Measurements from ENCODE around the gene FOXA3. TPM values are rescaled to one million over a fixed set of nuclear protein-coding genes. Genes with fewer than 3 reads are reported as not detected.

FOXA3 gene
- 1.0 TPM for total RNA-seq (ENCODE audit: unreplicated experiment)
- long read RNA-seq = 0 reads

- Mint-ChIP-seq H3K36me3 (ENCODE audit: unreplicated experiment) (no peaks in the 10 kb centered on the region), H3K4me1 (ENCODE audit: low read depth, unreplicated experiment) (no peaks in the 10 kb centered on the region)
- peak; percentile 51 for DNase-seq
Measured at GRCh38 chr19:45863840-45864628, at the start of gene FOXA3. Gene FOXA3 (plus strand): TSS chr19:45864326. CDS start chr19:45864457, 131 bp downstream.

GRCh38 chr19:45814851-45815480 lies 49.2 kb upstream of the FOXA3 start, which contains the start of gene RSPH6A:
Gene RSPH6A (minus strand): TSS chr19:45815308. CDS start chr19:45815176, 132 bp downstream.
- H3K27ac Mint-ChIP-seq (ENCODE audit: unreplicated experiment) = peak within 1 kb of the TSS; percentile 93
- peaks cover 8% of the 10 kb centered on the region for H3K9me3 Mint-ChIP-seq (ENCODE audit: unreplicated experiment)
- peaks cover 2% of the 10 kb centered on the region for H3K4me1 Mint-ChIP-seq (ENCODE audit: low read depth, unreplicated experiment)
- no peak for TF ChIP-seq CTCF (IDR thresholded peaks at IDR 0.05; ENCODE audit: partially characterized antibody, unreplicated experiment)
- no peaks in the 10 kb centered on the region for H3K36me3 Mint-ChIP-seq (ENCODE audit: unreplicated experiment)
- DNase-seq = peak; percentile 51
- peak within 1 kb of the TSS; percentile 88 for H3K4me3 Mint-ChIP-seq (ENCODE audit: unreplicated experiment)
- H3K27me3 Mint-ChIP-seq (ENCODE audit: unreplicated experiment) = peaks cover 7% of the 10 kb centered on the region

More at GRCh38 chr19:45863840-45864628, at the start of gene FOXA3:
- Mint-ChIP-seq H3K27ac (ENCODE audit: unreplicated experiment) (peak within 1 kb of the TSS; percentile 99), H3K4me3 (ENCODE audit: unreplicated experiment) (peak within 1 kb of the TSS; percentile 98), H3K9me3 (ENCODE audit: unreplicated experiment) (peaks cover 15% of the 10 kb centered on the region), H3K27me3 (ENCODE audit: unreplicated experiment) (peaks cover 30% of the 10 kb centered on the region)
- TF ChIP-seq CTCF (IDR thresholded peaks at IDR 0.05; ENCODE audit: partially characterized antibody, unreplicated experiment) = peak; percentile 71

GRCh38 chr19:45815481-45816216 lies 48.5 kb upstream of the FOXA3 start:
- no peak for TF ChIP-seq CTCF (IDR thresholded peaks at IDR 0.05; ENCODE audit: partially characterized antibody, unreplicated experiment)
- peak; percentile 90 for DNase-seq
- Mint-ChIP-seq H3K27ac (ENCODE audit: unreplicated experiment) (peak overlapping the region; percentile 93), H3K4me1 (ENCODE audit: low read depth, unreplicated experiment) (peaks cover 2% of the 10 kb centered on the region), H3K4me3 (ENCODE audit: unreplicated experiment) (peak overlapping the region; percentile 88), H3K27me3 (ENCODE audit: unreplicated experiment) (peaks cover 7% of the 10 kb centered on the region), H3K36me3 (ENCODE audit: unreplicated experiment) (no peaks in the 10 kb centered on the region), H3K9me3 (ENCODE audit: unreplicated experiment) (peaks cover 8% of the 10 kb centered on the region)

- H3K4me3 Mint-ChIP-seq (ENCODE audit: unreplicated experiment) = peak overlapping the region; percentile 88
- H3K36me3 Mint-ChIP-seq (ENCODE audit: unreplicated experiment) = no peaks in the 10 kb centered on the region
- peaks cover 8% of the 10 kb centered on the region for H3K9me3 Mint-ChIP-seq (ENCODE audit: unreplicated experiment)
- peaks cover 7% of the 10 kb centered on the region for H3K27me3 Mint-ChIP-seq (ENCODE audit: unreplicated experiment)
- peaks cover 2% of the 10 kb centered on the region for H3K4me1 Mint-ChIP-seq (ENCODE audit: low read depth, unreplicated experiment)
- peak overlapping the region; percentile 95 for H3K27ac Mint-ChIP-seq (ENCODE audit: unreplicated experiment)
- peak; percentile 59 for DNase-seq
- no peak for TF ChIP-seq CTCF (IDR thresholded peaks at IDR 0.05; ENCODE audit: partially characterized antibody, unreplicated experiment)
Measured at GRCh38 chr19:45816236-45817009, 47.7 kb upstream of the FOXA3 start.

All from glutamatergic neuron (in vitro differentiated cells).